Measurements from ENCODE around the gene MPRIP. TPM values are rescaled to one million over a fixed set of nuclear protein-coding genes. Genes with fewer than 3 reads are reported as not detected.
A peak's percentile ranks its signal among the peaks of the same experiment; 100 is the strongest.

The MPRIP gene
- total RNA-seq, 1 experiment from 2014 or later = 132 TPM

GRCh38 chr17:17167986-17168385 is 125.7 kb downstream of the MPRIP start:
- Histone ChIP-seq H2BK15ac (ENCODE audit: low read depth, low read length) (no peak overlapping the region), H2BK5ac (ENCODE audit: insufficient read length, low read length) (no peak overlapping the region), H4K20me1 (ENCODE audit: control insufficient read depth, insufficient read depth, insufficient read length) (no peaks in the 10 kb centered on the region), H3T11ph (ENCODE audit: low read length) (no peak overlapping the region), H4K91ac (ENCODE audit: insufficient read length, low read depth, low read length) (no peak overlapping the region), H3K18ac (ENCODE audit: insufficient read length, low read depth, low read length) (no peak overlapping the region), H3K79me1 (ENCODE audit: insufficient read depth, low read depth, low read length, poor library complexity, severe bottlenecking) (no peaks in the 10 kb centered on the region), H4K5ac (ENCODE audit: insufficient read length, low read depth, low read length) (no peak overlapping the region), H3K4me1 (ENCODE audit: insufficient read depth, low read length) (no peaks in the 10 kb centered on the region), H2BK20ac (ENCODE audit: low read depth, low read length, poor library complexity, severe bottlenecking) (no peak overlapping the region), H3K23ac (ENCODE audit: insufficient read length, low read depth, low read length) (no peak overlapping the region), H3K23me2 (ENCODE audit: insufficient read length, low read depth, low read length, poor library complexity, severe bottlenecking) (no peaks in the 10 kb centered on the region), H3K27ac (ENCODE audit: insufficient read length, low read depth, low read length) (no peak overlapping the region), H2AK5ac (ENCODE audit: insufficient read length, low read length) (no peak overlapping the region), H3K9me3 (ENCODE audit: control insufficient read depth, low read depth, low read length) (no peaks in the 10 kb centered on the region), H3K14ac (ENCODE audit: insufficient read depth, low read length) (no peak overlapping the region), H2BK120ac (ENCODE audit: low read depth, low read length, poor library complexity, severe bottlenecking) (no peak overlapping the region), H3K79me2 (ENCODE audit: insufficient read depth, low read length) (no peaks in the 10 kb centered on the region), H3K4ac (ENCODE audit: low read depth, low read length) (no peak overlapping the region), H3K27me3 (ENCODE audit: insufficient read depth, low read length) (no peaks in the 10 kb centered on the region), H3K56ac (ENCODE audit: insufficient read length, low read depth, low read length) (no peak overlapping the region), H4K8ac (replicated peaks; ENCODE audit: insufficient read length, low read depth, low read length) (no peak overlapping the region), H3K9ac (ENCODE audit: extremely low read depth, insufficient read length, low read length) (no peak overlapping the region), H2BK12ac (ENCODE audit: insufficient read length, low read depth, low read length) (no peak overlapping the region), H3K4me2 (ENCODE audit: insufficient read depth, insufficient read length, low read length) (no peak overlapping the region), H2AFZ (ENCODE audit: low read length) (no peak overlapping the region)
- no peak for DNase-seq
- Mint-ChIP-seq H3K27ac (peak overlapping the region in 1 of 3 experiments; percentile 34; a peak in 2 of 7 replicates), H3K27me3 (ENCODE audit: low read depth) (no peaks in the 10 kb centered on the region), H3K4me1 (peaks cover 2 to 16% of the 10 kb centered on the region in 2 experiments; a peak in 2 of 4 replicates), H3K36me3 (ENCODE audit: insufficient read depth in 1 of 3, low read depth in 3 of 3) (peaks cover 18 to 58% (median 32%) of the 10 kb centered on the region in 3 experiments; a peak in 6 of 7 replicates), H3K4me3 (no peak overlapping the region), H3K9me3 (no peaks in the 10 kb centered on the region)
- TF ChIP-seq CTCF (conservative IDR thresholded peaks at IDR 0.05) = no peak
- no CpG with 5 or more reads among the region's 10 CpGs for WGBS (ENCODE audit: extremely low coverage, insufficient read length, low lambda C conversion rate)

All from H9 (cell line).